Measurements from ENCODE around the gene ARHGAP10.

The ARHGAP10 gene

GRCh38 chr4:148112231-148112982 lies 380.5 kb downstream of the ARHGAP10 start:
- DNase-seq (ENCODE audit: low read depth) = no peak
- no peak for TF ChIP-seq POLR2A (IDR thresholded peaks at IDR 0.05; ENCODE audit: extremely low read depth, insufficient read length)
- no peak for TF ChIP-seq CTCF (IDR thresholded peaks at IDR 0.05; ENCODE audit: low read depth, low read length)
- TF ChIP-seq MYC (IDR thresholded peaks at IDR 0.05; ENCODE audit: low read depth, low read length) = no peak
- no peak for TF ChIP-seq MAX (IDR thresholded peaks at IDR 0.05; ENCODE audit: low read depth, low read length)
- H3K4me3 ChIP-seq (ENCODE audit: low read depth, low read length) = no peak overlapping the region

GRCh38 chr4:148114436-148114835 lies 382.5 kb downstream of the ARHGAP10 start:
- DNase-seq (ENCODE audit: low read depth) = no peak
- TF ChIP-seq CTCF (IDR thresholded peaks at IDR 0.05; ENCODE audit: low read depth, low read length) = no peak
- H3K4me3 ChIP-seq (ENCODE audit: low read depth, low read length) = no peak overlapping the region

- no peak for TF ChIP-seq POLR2A (IDR thresholded peaks at IDR 0.05; ENCODE audit: extremely low read depth, insufficient read length)
- TF ChIP-seq CTCF (IDR thresholded peaks at IDR 0.05; ENCODE audit: low read depth, low read length) = no peak
- no peak for TF ChIP-seq MAX (IDR thresholded peaks at IDR 0.05; ENCODE audit: low read depth, low read length)
- TF ChIP-seq MYC (IDR thresholded peaks at IDR 0.05; ENCODE audit: low read depth, low read length) = no peak
- H3K4me3 ChIP-seq (ENCODE audit: low read depth, low read length) = no peak overlapping the region
- DNase-seq (ENCODE audit: low read depth) = no peak
Measured at GRCh38 chr4:148116264-148116663, 384.4 kb downstream of the ARHGAP10 start.

GRCh38 chr4:148116969-148117368 lies 385.1 kb downstream of the ARHGAP10 start:
- no peak for DNase-seq (ENCODE audit: low read depth)
- TF ChIP-seq MAX (IDR thresholded peaks at IDR 0.05; ENCODE audit: low read depth, low read length) (no peak), POLR2A (IDR thresholded peaks at IDR 0.05; ENCODE audit: extremely low read depth, insufficient read length) (no peak)
- no peak overlapping the region for H3K4me3 ChIP-seq (ENCODE audit: low read depth, low read length)

GRCh38 chr4:148118179-148118578 lies 386.3 kb downstream of the ARHGAP10 start:
- no peak overlapping the region for H3K4me3 ChIP-seq (ENCODE audit: low read depth, low read length)
- no peak for DNase-seq (ENCODE audit: low read depth)
- TF ChIP-seq CTCF (IDR thresholded peaks at IDR 0.05; ENCODE audit: low read depth, low read length) = no peak
- TF ChIP-seq MAX (IDR thresholded peaks at IDR 0.05; ENCODE audit: low read depth, low read length) = no peak
- TF ChIP-seq POLR2A (IDR thresholded peaks at IDR 0.05; ENCODE audit: extremely low read depth, insufficient read length) = no peak
- no peak for TF ChIP-seq MYC (IDR thresholded peaks at IDR 0.05; ENCODE audit: low read depth, low read length)

GRCh38 chr4:148118633-148119032 lies 386.7 kb downstream of the ARHGAP10 start:
- DNase-seq (ENCODE audit: low read depth) = no peak
- no peak for TF ChIP-seq POLR2A (IDR thresholded peaks at IDR 0.05; ENCODE audit: extremely low read depth, insufficient read length)
- no peak for TF ChIP-seq CTCF (IDR thresholded peaks at IDR 0.05; ENCODE audit: low read depth, low read length)
- TF ChIP-seq MAX (IDR thresholded peaks at IDR 0.05; ENCODE audit: low read depth, low read length) = no peak
- TF ChIP-seq MYC (IDR thresholded peaks at IDR 0.05; ENCODE audit: low read depth, low read length) = no peak
- no peak overlapping the region for H3K4me3 ChIP-seq (ENCODE audit: low read depth, low read length)

All from NB4 (cell line).